GM04503 (cell line): Measurements from ENCODE around the gene MPPED1.

ENCODE experiments used
- DNase-seq: peaks from one replicate; pipeline ENCODE4 v3.0.0-alpha.2; 2012; ENCODE audit warnings: low read depth

The MPPED1 gene

GRCh38 chr22:43431808-43432554 lies 20.2 kb downstream of the MPPED1 start:
- no peak for DNase-seq

- DNase-seq = no peak
Measured at GRCh38 chr22:43432883-43433415, 21.1 kb downstream of the MPPED1 start.

- DNase-seq = no peak
Measured at GRCh38 chr22:43433451-43434274, 21.8 kb downstream of the MPPED1 start.

- DNase-seq = no peak
Measured at GRCh38 chr22:43434275-43434927, 22.6 kb downstream of the MPPED1 start.

GRCh38 chr22:43434928-43435311 lies 23.1 kb downstream of the MPPED1 start:
- DNase-seq = no peak

- DNase-seq = no peak
Measured at GRCh38 chr22:43435851-43436811, 24.3 kb downstream of the MPPED1 start.

- no peak for DNase-seq
Measured at GRCh38 chr22:43436868-43437267, 25.1 kb downstream of the MPPED1 start.

- no peak for DNase-seq
Measured at GRCh38 chr22:43437871-43438475, 26.2 kb downstream of the MPPED1 start.

- no peak for DNase-seq
Measured at GRCh38 chr22:43438666-43439347, 27.0 kb downstream of the MPPED1 start.

GRCh38 chr22:43439368-43440103 lies 27.7 kb downstream of the MPPED1 start:
- DNase-seq = no peak

- no peak for DNase-seq
Measured at GRCh38 chr22:43440104-43440387, 28.2 kb downstream of the MPPED1 start.

- no peak for DNase-seq
Measured at GRCh38 chr22:43440556-43440955, 28.7 kb downstream of the MPPED1 start.

- no peak for DNase-seq
Measured at GRCh38 chr22:43441216-43441615, 29.4 kb downstream of the MPPED1 start.

- DNase-seq = no peak
Measured at GRCh38 chr22:43441751-43442150, 29.9 kb downstream of the MPPED1 start.

GRCh38 chr22:43442386-43443151 lies 30.8 kb downstream of the MPPED1 start:
- no peak for DNase-seq

GRCh38 chr22:43443152-43443471 lies 31.3 kb downstream of the MPPED1 start:
- no peak for DNase-seq

GRCh38 chr22:43446037-43446803 lies 34.4 kb downstream of the MPPED1 start:
- no peak for DNase-seq

- DNase-seq = no peak
Measured at GRCh38 chr22:43446916-43447315, 35.1 kb downstream of the MPPED1 start.

GRCh38 chr22:43447380-43447779 lies 35.6 kb downstream of the MPPED1 start:
- DNase-seq = no peak
